RWPE1 (cell line): ENCODE results near the gene HECTD2.
"Not testable (repeated sequence)": the region's sequence is repeated elsewhere in the genome, so short reads cannot be mapped to it uniquely, and the experiment has no call there.

Source experiments
- CTCF ChIA-PET: fragments of 350-600 bp; sonication (Branson Sonifier 250); formaldehyde crosslinking; extraction: SDS; loops from one replicate; lab custom pipeline; 2021; lab: Yijun Ruan, JAX
- POLR2A ChIA-PET: fragments of 400-600 bp; formaldehyde crosslinking; extraction: SDS; loops from one replicate; lab custom pipeline; 2020; ENCODE audit warnings: antibody characterized with exemption; ENCODE audit not compliant: low non-redundant PET; lab: Yijun Ruan, JAX
- DNase-seq: peaks from one replicate; pipeline ENCODE4 v3.0.0; 2012; ENCODE audit warnings: low spot score
- H3K27ac ChIP-seq: fragments of 450-650 bp; 2 replicates; pipeline ENCODE4 v1.5.1; 2017
- CTCF ChIP-seq: fragments of 450-650 bp; conservative IDR thresholded peaks from 2 replicates; pipeline ENCODE4 v1.5.1; 2017; ENCODE audit warnings: low read depth, mild to moderate bottlenecking

HECTD2 gene

GRCh38 chr10:91521439-91521838, 111.3 kb downstream of the HECTD2 start:
- DNase-seq, result no peak
- no peak overlapping the region for H3K27ac ChIP-seq
- ChIA-PET POLR2A (no interaction called here), CTCF (no interaction called here)
- no peak for TF ChIP-seq CTCF

- H3K27ac ChIP-seq, result no peak overlapping the region
- ChIA-PET CTCF (interaction anchor here (0.5 kb wide), 1 partner anchor 9 kb away, joined by 3 read pairs; no protein-coding TSS in a partner anchor), POLR2A (no interaction called here)
- no peak for DNase-seq
- TF ChIP-seq CTCF, result no peak
Measured at GRCh38 chr10:91525896-91526712, 116.0 kb downstream of the HECTD2 start.

- ChIA-PET POLR2A (no interaction called here), CTCF (interaction anchor here (0.6 kb wide), 1 partner anchor 107 kb away, joined by 3 read pairs; no protein-coding TSS in a partner anchor)
- no peak for TF ChIP-seq CTCF
- no peak for DNase-seq
- no peak overlapping the region for H3K27ac ChIP-seq
Measured at GRCh38 chr10:91528080-91528479, 117.9 kb downstream of the HECTD2 start.

GRCh38 chr10:91528768-91529167, 118.6 kb downstream of the HECTD2 start:
- POLR2A ChIA-PET, result no interaction called here
- TF ChIP-seq CTCF, result no peak
- CTCF ChIA-PET, result interaction anchor here (0.5 to 0.6 kb wide), 2 partner anchors 30 to 134 kb away, joined by 3 to 4 read pairs; no protein-coding TSS in a partner anchor
- DNase-seq, result no peak
- no peak overlapping the region for H3K27ac ChIP-seq

- CTCF ChIA-PET, DNase-seq, POLR2A ChIA-PET, H3K27ac ChIP-seq: not testable (repeated sequence)
Measured at GRCh38 chr10:91534789-91535188, 124.6 kb downstream of the HECTD2 start.

- ChIA-PET POLR2A (no interaction called here), CTCF (interaction anchor here (0.7 kb wide), 2 partner anchors 63 to 457 kb away, joined by 3 read pairs; no protein-coding TSS in a partner anchor)
- H3K27ac ChIP-seq, result no peak overlapping the region
- no peak for TF ChIP-seq CTCF
- DNase-seq, result no peak
Measured at GRCh38 chr10:91536111-91536510, 126.0 kb downstream of the HECTD2 start.

GRCh38 chr10:91536733-91537132, 126.6 kb downstream of the HECTD2 start:
- ChIA-PET CTCF (interaction anchor here (0.6 kb wide), 1 partner anchor 375 kb away, joined by 3 read pairs; no protein-coding TSS in a partner anchor), POLR2A (no interaction called here)
- no peak for DNase-seq
- no peak overlapping the region for H3K27ac ChIP-seq
- TF ChIP-seq CTCF, result no peak
